K562 (cell line): ENCODE results near the gene NPC1L1.

Source experiments
- CBX3 ChIP-seq, 2 experiments: IDR thresholded peaks; 1 replicate in 1 of 2; 2 replicates in 1 of 2; pipeline ENCODE4 v1.6.1; 2012; ENCODE audit warnings: inconsistent platforms in 2 of 2, low read length in 2 of 2, borderline replicate concordance in 1 of 2, control low read depth in 1 of 2
- CEBPB ChIP-seq: fragments of 450-650 bp; IDR thresholded peaks from 2 replicates; pipeline ENCODE4 v1.6.1; 2016; ENCODE audit warnings: missing genetic modification characterization, missing compliant biosample characterization
- ESRRA ChIP-seq: fragments of 450-650 bp; IDR thresholded peaks from 2 replicates; pipeline ENCODE4 v1.6.1; 2014; ENCODE audit warnings: low read depth, mild to moderate bottlenecking, moderate library complexity, borderline replicate concordance
- GABPA ChIP-seq: fragments of 200-800 bp; sonication (Bioruptor generic); conservative IDR thresholded peaks from 2 replicates; pipeline ENCODE4 v1.6.1; 2016; ENCODE audit warnings: low read depth, missing genetic modification characterization, missing compliant biosample characterization
- HDAC6 ChIP-seq: IDR thresholded peaks from 2 replicates; pipeline ENCODE4 v1.6.1; 2012; ENCODE audit warnings: low read depth, mild to moderate bottlenecking, control low read depth, inconsistent platforms, low read length, moderate library complexity
- JUND ChIP-seq, 2 experiments: IDR thresholded peaks; 2 replicates in 1 of 2; 3 replicates in 1 of 2; pipeline ENCODE4 v1.6.1; 2011; ENCODE audit warnings: borderline replicate concordance in 2 of 2, low read depth in 2 of 2, low read length in 2 of 2, improper control_type of control experiment in 1 of 2, missing biosample characterization in 1 of 2, missing genetic modification characterization in 1 of 2, missing genetic modification reagents in 1 of 2
- KLF6 ChIP-seq: fragments of 250-450 bp; sonication (Bioruptor Pico); IDR thresholded peaks from 2 replicates; pipeline ENCODE4 v1.4.0; 2020; ENCODE audit warnings: mild to moderate bottlenecking, moderate library complexity, borderline replicate concordance
- POLR2AphosphoS5 ChIP-seq: IDR thresholded peaks from 2 replicates; pipeline ENCODE4 v1.6.1; 2011; ENCODE audit warnings: mild to moderate bottlenecking, low read depth, low read length, moderate library complexity; ENCODE audit not compliant: control insufficient read depth, insufficient read depth
- SREBF2 ChIP-seq: sonication (generic); formaldehyde crosslinking; IDR thresholded peaks from 2 replicates; pipeline ENCODE4 v1.4.0; 2020; ENCODE audit warnings: mild to moderate bottlenecking, missing genetic modification reagents
- TFE3 ChIP-seq: fragments of 450-650 bp; formaldehyde crosslinking; IDR thresholded peaks from 2 replicates; pipeline ENCODE4 v1.4.0; 2020; ENCODE audit warnings: mild to moderate bottlenecking, mixed read lengths
- ZNF280B ChIP-seq: fragments of 250-450 bp; sonication (Bioruptor Pico); IDR thresholded peaks from 2 replicates; pipeline ENCODE4 v1.5.1; 2021; ENCODE audit warnings: mild to moderate bottlenecking
- ZNF41 ChIP-seq: fragments of 250-450 bp; sonication (Bioruptor Pico); conservative IDR thresholded peaks from 2 replicates; pipeline ENCODE4 v1.4.0; 2020; ENCODE audit warnings: mild to moderate bottlenecking
- TF ChIP-seq, protein P1 (sequence below), 3 experiments: IDR thresholded peaks in 2 of 3; conservative IDR thresholded peaks in 1 of 3; 2 replicates each; pipeline ENCODE4 v1.5.1; 2011 to 2012; ENCODE audit warnings: low read length in 3 of 3, mild to moderate bottlenecking in 3 of 3, control low read depth in 2 of 3, improper control_type of control experiment in 1 of 3, inconsistent platforms in 1 of 3, low read depth in 1 of 3, mixed read lengths in 1 of 3, moderate library complexity in 1 of 3; ENCODE audit not compliant: insufficient read depth in 2 of 3
- TF ChIP-seq, protein P2 (sequence below), 3 experiments: fragments of 200-800 bp in 1 of 3; fragments of 250-450 bp in 1 of 3; fragments of 450-650 bp in 1 of 3; sonication (Bioruptor Pico) in 1 of 3; sonication (Bioruptor generic) in 1 of 3; formaldehyde crosslinking in 1 of 3; IDR thresholded peaks; 2 replicates each; pipeline versions ENCODE4 v1.6.1 to v1.8.0; 2016 to 2022; ENCODE audit warnings: mild to moderate bottlenecking in 2 of 3, missing genetic modification characterization in 2 of 3, missing compliant biosample characterization in 1 of 3, moderate library complexity in 1 of 3

GRCh38 chr7:44576228-44576627 is 35.1 kb upstream of the NPC1L1 start:
- no peak for TF ChIP-seq SREBF2
- TF ChIP-seq, protein P1, sequence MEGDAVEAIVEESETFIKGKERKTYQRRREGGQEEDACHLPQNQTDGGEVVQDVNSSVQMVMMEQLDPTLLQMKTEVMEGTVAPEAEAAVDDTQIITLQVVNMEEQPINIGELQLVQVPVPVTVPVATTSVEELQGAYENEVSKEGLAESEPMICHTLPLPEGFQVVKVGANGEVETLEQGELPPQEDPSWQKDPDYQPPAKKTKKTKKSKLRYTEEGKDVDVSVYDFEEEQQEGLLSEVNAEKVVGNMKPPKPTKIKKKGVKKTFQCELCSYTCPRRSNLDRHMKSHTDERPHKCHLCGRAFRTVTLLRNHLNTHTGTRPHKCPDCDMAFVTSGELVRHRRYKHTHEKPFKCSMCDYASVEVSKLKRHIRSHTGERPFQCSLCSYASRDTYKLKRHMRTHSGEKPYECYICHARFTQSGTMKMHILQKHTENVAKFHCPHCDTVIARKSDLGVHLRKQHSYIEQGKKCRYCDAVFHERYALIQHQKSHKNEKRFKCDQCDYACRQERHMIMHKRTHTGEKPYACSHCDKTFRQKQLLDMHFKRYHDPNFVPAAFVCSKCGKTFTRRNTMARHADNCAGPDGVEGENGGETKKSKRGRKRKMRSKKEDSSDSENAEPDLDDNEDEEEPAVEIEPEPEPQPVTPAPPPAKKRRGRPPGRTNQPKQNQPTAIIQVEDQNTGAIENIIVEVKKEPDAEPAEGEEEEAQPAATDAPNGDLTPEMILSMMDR (IDR thresholded peaks at IDR 0.05 in 2 of 3, conservative IDR thresholded peaks at IDR 0.05 in 1 of 3; ENCODE audit: insufficient read depth in 2 of 3, low read depth in 1 of 3, low read length in 3 of 3): no peak
- no peak for TF ChIP-seq KLF6
- no peak for TF ChIP-seq CEBPB (tag)
- no peak for TF ChIP-seq CBX3 (IDR thresholded peaks at IDR 0.05; ENCODE audit: borderline replicate concordance in 1 of 2, low read length in 2 of 2)
- TF ChIP-seq ZNF41 (CRISPR knock-in tag): no peak
- no peak for TF ChIP-seq JUND (IDR thresholded peaks at IDR 0.05; ENCODE audit: borderline replicate concordance, low read depth, low read length)
- TF ChIP-seq JUND (tag; IDR thresholded peaks at IDR 0.05; ENCODE audit: borderline replicate concordance, low read depth, low read length): no peak
- TF ChIP-seq HDAC6: no peak
- no peak for TF ChIP-seq ESRRA
- no peak; the same call in 1 of the 2 replicates for TF ChIP-seq POLR2AphosphoS5
- TF ChIP-seq, protein P2, sequence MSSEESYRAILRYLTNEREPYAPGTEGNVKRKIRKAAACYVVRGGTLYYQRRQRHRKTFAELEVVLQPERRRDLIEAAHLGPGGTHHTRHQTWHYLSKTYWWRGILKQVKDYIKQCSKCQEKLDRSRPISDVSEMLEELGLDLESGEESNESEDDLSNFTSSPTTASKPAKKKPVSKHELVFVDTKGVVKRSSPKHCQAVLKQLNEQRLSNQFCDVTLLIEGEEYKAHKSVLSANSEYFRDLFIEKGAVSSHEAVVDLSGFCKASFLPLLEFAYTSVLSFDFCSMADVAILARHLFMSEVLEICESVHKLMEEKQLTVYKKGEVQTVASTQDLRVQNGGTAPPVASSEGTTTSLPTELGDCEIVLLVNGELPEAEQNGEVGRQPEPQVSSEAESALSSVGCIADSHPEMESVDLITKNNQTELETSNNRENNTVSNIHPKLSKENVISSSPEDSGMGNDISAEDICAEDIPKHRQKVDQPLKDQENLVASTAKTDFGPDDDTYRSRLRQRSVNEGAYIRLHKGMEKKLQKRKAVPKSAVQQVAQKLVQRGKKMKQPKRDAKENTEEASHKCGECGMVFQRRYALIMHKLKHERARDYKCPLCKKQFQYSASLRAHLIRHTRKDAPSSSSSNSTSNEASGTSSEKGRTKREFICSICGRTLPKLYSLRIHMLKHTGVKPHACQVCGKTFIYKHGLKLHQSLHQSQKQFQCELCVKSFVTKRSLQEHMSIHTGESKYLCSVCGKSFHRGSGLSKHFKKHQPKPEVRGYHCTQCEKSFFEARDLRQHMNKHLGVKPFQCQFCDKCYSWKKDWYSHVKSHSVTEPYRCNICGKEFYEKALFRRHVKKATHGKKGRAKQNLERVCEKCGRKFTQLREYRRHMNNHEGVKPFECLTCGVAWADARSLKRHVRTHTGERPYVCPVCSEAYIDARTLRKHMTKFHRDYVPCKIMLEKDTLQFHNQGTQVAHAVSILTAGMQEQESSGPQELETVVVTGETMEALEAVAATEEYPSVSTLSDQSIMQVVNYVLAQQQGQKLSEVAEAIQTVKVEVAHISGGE (CRISPR knock-in tag; IDR thresholded peaks at IDR 0.05): no peak
- TF ChIP-seq TFE3: no peak
- TF ChIP-seq GABPA (tag): no peak
- no peak for TF ChIP-seq ZNF280B
